Measurements from ENCODE around the gene PAM.

GRCh38 chr5:102716017-102716416 lies 39.1 kb upstream of the PAM start:
- no peak for TF ChIP-seq CTCF (IDR thresholded peaks at IDR 0.05)
- TF ChIP-seq POLR2AphosphoS5 (IDR thresholded peaks at IDR 0.05) = no peak
- TF ChIP-seq POLR2A (IDR thresholded peaks at IDR 0.05) = no peak
- TF ChIP-seq EP300 (IDR thresholded peaks at IDR 0.05) = no peak
